AG08395 (cell line): ENCODE data around the gene TTC32.

ENCODE experiments used
- DNase-seq: peaks from one replicate; pipeline ENCODE4 v3.0.0; 2012; ENCODE audit warnings: mixed read lengths, low spot score

The TTC32 gene

DNA sequence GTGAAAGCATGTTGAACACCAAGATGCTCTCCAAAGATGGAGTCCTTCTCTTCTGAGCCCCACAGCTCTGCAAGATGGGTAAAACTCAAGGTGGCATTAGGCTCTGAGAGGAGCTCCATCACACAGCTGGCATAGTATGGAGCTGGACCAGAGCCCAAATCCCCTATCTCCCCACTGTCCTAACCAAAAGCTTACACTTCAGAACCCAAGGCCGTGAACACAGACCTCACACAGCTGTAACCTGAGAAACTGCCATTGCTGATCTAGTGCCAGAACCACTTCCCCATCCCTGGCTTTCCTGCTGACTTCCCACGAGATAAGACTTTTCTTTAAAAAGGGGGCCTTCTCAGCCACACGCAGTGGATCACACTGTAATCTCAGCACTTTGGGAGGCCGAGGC lies 25.0 kb downstream of the TTC32 start:
- no peak for DNase-seq

GRCh38 chr2:19875280-19875679 lies 26.5 kb downstream of the TTC32 start:
- no peak for DNase-seq

DNA sequence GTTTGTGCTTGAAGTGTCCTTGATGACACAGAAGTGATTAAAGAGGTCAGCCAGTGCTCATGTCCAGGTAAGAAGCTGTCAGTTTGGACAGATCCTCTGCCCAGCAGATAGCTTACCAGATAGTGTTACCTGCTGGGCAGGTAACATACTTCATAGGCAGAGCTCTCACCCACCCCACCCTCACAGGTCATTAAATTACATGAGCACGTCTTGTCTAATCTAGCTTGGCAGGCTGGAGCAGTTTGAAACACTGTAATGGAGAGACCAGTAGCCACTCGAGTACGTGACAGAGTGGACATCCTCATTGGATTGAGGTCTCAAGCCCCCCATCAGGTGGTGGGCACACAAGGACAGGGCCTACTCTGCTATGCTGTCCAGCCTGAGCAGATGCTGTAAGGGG lies 27.1 kb downstream of the TTC32 start:
- DNase-seq = no peak

DNA sequence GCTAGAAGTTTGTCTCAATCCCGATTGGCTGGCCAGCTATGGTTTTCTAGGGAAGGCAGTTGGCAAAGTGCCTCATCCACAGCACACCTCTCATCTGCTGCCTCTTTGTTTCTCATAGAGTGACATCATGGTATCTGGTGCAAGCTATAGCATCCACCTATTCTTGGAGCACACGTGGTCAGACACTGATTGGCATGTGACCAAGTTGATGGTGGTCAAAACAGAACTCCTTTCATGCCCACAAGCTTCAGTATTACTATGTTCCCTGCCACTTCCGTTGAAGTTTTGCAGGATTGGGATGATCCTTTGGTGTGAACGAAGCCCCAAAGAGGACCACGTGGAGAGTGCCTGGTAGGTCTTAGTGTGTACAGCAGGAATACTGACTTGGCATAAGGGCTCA lies 28.8 kb downstream of the TTC32 start:
- no peak for DNase-seq

- no peak for DNase-seq
Measured at GRCh38 chr2:19872302-19872701, 29.5 kb downstream of the TTC32 start.

DNA sequence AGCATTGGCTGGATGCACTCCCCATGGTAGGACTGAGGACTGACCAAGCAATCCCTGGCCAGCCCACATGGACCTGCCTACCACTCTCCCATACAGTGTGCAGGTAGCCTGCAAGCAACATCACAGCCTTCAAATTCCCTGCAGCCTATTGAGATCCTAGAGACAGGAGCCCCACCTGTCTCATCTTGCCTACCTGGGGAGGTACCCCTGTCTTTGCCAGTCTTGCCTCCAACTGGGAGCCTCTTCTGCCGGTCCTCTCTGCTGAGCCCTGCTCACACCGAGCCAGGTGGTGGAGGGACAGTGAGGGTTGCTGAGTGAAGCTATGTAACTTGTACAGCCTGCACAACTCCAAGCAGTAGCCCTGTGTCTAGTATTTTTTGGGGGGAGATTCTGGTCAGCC lies 29.9 kb downstream of the TTC32 start:
- no peak for DNase-seq

DNA sequence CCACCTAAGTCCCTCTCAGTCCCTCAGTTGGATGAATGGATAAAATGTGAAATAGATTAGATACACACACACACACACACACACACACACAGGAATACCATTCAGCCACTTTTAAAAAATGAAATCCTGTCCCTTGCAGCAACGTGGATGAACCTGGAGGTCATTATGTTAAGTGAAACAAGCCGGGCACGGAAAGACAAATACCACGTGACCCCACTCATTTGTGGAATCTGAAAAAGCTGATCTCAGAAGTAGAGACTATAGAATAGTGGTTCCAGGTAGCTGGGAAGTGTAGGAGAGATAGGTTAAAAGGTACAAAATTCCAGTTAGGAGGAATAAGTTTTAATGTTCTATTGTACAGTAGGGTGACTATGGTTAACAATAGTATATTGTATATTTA lies 31.0 kb downstream of the TTC32 start:
- no peak for DNase-seq

- DNase-seq = peak; percentile 57
Measured at GRCh38 chr2:19868701-19869580, 32.8 kb downstream of the TTC32 start.

DNA sequence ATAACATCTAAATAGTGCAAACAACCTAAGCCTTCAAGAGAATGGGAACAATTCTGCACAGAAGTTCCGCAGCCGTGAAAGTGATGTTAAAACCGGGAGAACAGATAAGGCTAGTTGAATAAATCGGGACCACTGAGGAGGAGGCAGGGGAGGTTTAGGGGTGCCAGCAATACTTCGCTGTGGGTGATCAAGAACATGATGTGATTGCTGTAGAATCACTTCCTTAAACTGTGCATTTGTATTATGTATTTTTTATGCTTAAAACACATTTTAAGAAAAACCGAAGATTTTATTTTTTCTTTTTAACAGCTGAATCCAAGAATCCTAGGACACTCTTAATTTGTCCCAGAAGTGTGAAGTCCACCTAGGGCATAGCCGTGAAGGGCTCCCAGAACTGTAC lies 33.6 kb downstream of the TTC32 start:
- no peak for DNase-seq

DNA sequence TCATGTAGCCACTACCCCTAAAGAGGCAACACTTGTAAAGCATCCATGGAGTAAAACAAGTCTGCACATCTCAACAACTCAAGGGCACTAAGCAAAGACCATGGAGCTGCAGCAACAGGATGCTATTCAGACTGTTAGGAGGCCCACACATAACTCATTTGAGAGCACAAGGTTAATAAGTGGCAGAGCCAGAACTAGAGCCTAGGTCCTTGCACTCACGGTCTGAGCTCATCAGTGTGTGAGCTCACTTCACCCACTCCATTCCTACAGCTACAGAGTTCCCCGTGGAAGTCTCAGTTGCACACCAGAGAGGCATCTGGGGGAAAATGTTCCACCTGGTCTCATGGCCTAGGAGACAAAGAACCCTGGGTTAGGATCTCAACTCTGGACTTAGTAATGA lies 35.0 kb downstream of the TTC32 start:
- no peak for DNase-seq

GRCh38 chr2:19865151-19865550 lies 36.6 kb downstream of the TTC32 start:
- DNase-seq = no peak

- DNase-seq = no peak
Measured at GRCh38 chr2:19864381-19864780, 37.4 kb downstream of the TTC32 start.

- peak; percentile 62 for DNase-seq
Measured at GRCh38 chr2:19863303-19864041, 38.3 kb downstream of the TTC32 start.

DNA sequence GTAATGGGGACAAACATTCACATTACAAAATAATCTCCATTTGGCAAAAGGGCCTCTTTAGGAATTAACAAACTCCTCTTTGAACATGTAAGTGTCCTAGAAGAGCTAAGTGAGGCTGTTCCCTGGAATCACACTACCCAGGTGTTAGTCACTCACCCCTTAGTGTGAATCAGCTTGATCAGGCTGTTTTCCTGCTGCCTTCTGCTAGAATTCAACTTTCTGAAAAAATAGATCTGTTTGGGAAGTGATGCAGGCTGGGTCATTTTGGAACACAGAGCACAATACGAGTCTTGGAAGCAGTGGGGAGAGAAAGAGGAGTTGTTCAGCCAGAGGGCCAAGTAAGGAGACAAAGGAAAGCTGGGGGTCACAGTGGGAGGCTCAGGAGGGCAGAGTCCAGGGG lies 40.0 kb downstream of the TTC32 start:
- DNase-seq = peak; percentile 33

GRCh38 chr2:19860022-19860421 lies 41.8 kb downstream of the TTC32 start:
- DNase-seq = no peak

DNA sequence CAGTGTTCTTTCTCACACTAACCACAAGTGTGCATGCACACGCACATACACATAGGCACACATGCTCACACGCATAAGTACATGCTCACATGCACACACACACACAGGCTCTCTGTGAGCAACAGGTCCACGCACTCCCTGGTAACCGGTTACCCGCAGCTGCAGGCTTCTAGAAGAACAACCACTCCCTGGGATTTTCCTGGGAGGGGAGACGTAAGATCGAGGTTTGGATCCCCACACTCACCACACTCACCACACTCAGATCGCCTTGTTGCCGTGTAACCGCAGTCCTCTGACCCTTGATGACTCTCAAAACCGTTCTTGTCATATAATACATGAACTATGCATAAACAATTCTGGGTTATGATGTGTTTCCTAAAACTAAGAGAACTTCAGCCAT lies 42.2 kb downstream of the TTC32 start:
- no peak for DNase-seq

- peak; percentile 29 for DNase-seq
Measured at GRCh38 chr2:19857806-19858205, 44.0 kb downstream of the TTC32 start.

DNA sequence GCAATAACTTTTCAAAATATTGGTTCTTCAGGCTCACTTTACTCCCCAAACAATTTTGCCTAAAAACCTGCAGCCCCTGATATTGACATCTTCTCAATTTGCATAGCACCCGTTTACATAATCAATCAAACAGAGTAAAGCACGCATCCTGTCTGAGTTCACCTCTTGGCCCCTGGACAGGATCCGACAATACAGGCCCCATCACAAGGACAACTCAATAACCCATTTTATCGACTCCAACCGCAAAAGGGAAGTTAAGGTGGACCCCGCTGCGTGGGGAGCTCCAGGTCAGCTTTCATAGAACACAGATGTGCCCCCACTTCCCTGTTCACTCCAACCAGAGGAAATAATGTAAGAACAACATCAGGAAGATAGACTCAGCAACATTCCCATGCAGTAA lies 44.7 kb downstream of the TTC32 start:
- DNase-seq = no peak

DNA sequence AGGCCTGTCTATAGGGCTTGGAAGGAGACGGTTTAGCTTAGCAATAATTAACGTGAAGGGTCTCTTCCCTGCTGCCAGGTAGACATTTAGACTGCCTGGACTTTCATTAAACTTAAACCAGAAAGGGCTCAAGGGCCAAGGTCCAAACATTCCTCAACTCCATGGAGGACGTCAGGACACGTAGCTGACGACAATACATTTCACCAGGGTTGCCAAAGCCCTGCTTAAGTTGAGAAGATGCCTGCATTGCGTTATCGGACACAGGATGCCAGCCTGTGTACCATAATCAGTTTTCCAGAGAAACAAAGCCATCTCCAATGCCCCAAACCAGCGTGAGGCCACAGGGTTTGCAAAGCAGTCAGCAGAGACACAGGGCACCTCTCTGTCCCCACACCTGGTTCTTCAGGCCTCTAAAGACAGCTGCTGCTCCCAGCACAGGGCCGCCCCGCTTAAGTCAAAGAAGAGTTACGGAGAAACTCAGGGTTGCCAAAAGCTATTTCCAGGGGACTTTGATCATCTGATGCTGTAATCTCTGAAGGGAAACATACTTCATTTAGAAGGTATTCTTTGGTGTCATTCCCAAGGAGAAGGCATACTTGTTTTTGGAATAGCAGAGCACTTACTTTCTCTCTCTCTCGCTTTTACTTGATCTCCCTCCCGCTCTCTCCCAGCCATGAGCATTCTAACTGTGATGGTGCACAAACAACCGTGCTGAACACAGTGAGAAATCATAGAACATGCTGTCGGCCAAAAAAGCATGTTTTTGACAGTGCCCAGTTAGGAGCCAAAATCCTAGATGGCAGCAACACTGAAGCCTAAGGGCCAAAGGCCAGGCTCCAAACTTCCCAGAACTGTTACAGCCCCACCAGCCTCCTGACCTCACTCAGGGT lies 46.0 kb downstream of the TTC32 start:
- no peak for DNase-seq

- no peak for DNase-seq
Measured at GRCh38 chr2:19854596-19855541, 46.9 kb downstream of the TTC32 start.

DNA sequence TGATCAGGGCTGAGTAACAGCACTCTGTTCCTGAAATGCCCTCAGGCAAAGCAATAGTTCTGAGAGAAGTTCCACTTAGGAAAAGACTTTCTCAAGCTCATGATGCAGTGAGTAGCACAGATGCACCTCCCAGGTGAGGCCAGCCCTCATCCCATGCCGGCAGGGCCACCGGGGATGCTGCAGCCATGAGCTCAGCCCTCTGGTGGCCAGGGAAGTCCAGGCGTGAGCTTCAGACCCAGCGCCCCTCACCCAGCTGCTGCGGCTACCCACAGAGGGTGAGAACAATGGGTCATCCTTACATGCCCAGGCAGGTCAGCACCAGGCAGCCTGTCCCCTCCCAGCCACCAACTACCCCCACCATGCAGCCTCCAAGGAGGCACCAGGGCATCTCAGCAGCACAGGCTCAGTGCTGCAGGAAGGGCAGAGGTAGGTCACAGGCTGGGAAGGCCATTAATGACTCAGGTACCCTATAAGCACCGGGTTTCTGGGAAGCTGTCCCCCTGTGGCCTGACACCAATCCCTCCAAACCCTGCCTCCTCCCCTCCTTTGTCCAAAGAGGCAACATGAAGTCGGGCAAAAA lies 50.6 kb downstream of the TTC32 start:
- DNase-seq = no peak
